ENCODE data around the gene KLK15.

DNA sequence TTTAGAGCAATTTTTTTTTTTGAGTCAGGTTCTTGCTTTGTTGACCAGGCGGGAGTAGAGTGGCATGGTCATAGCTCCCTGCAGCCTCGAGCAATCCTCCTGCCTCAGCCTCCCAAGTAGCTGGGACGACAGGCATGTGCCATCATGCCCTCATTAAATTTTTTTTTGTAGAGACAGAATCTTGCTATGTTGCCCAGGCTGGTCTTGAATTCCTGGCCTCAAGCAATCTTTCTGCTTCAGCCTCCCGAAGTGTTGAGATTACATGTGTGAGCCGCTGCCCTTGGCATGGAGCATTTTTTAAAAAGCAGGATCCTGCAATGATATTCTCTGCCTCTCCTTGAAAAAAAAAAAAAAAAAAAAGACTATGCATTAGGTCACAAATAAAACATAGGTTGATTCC is 57.2 kb downstream of the KLK15 start:
- TF ChIP-seq, protein P1, sequence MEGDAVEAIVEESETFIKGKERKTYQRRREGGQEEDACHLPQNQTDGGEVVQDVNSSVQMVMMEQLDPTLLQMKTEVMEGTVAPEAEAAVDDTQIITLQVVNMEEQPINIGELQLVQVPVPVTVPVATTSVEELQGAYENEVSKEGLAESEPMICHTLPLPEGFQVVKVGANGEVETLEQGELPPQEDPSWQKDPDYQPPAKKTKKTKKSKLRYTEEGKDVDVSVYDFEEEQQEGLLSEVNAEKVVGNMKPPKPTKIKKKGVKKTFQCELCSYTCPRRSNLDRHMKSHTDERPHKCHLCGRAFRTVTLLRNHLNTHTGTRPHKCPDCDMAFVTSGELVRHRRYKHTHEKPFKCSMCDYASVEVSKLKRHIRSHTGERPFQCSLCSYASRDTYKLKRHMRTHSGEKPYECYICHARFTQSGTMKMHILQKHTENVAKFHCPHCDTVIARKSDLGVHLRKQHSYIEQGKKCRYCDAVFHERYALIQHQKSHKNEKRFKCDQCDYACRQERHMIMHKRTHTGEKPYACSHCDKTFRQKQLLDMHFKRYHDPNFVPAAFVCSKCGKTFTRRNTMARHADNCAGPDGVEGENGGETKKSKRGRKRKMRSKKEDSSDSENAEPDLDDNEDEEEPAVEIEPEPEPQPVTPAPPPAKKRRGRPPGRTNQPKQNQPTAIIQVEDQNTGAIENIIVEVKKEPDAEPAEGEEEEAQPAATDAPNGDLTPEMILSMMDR (IDR thresholded peaks at IDR 0.05; ENCODE audit: control extremely low read depth in 1 of 3, insufficient read depth in 1 of 3, low read depth in 1 of 3, low read length in 3 of 3) = no peak
- TF ChIP-seq ATF2 (IDR thresholded peaks at IDR 0.05; ENCODE audit: low read length) = no peak
- no peak for TF ChIP-seq EZH2 (IDR thresholded peaks at IDR 0.05; ENCODE audit: low read depth, low read length, severe bottlenecking)
- TF ChIP-seq POLR2AphosphoS5 (IDR thresholded peaks at IDR 0.05; ENCODE audit: low read depth, low read length) = no peak
- no peak for TF ChIP-seq EGR1 (IDR thresholded peaks at IDR 0.05; ENCODE audit: borderline replicate concordance, low read depth, low read length)
- no peak for TF ChIP-seq ZNF274 (IDR thresholded peaks at IDR 0.05; ENCODE audit: borderline replicate concordance, extremely low read depth, low read length)
- no peak for TF ChIP-seq JUN (IDR thresholded peaks at IDR 0.05; ENCODE audit: low read depth, low read length)

All from H1 (cell line).